SK-N-MC (cell line): Measurements from ENCODE around the gene OR4D10.

Experiments
- EZH2 ChIP-seq: fragments of 200-600 bp; sonication (generic); IDR thresholded peaks from one replicate; pipeline ENCODE4 v1.6.1; 2017; ENCODE audit warnings: antibody characterized with exemption
- FOXP2 ChIP-seq: optimal IDR thresholded peaks from 2 replicates; pipeline ENCODE3; 2011; ENCODE audit warnings: mild to moderate bottlenecking, moderate library complexity; ENCODE audit not compliant: insufficient read depth; ENCODE audit errors: extremely low read length, control extremely low read depth
- POLR2AphosphoS5 ChIP-seq: IDR thresholded peaks from 2 replicates; pipeline ENCODE4 v1.6.1; 2012; ENCODE audit warnings: mild to moderate bottlenecking, low read depth, low read length, borderline replicate concordance

GRCh38 chr11:59520741-59521140 is 47.6 kb downstream of the OR4D10 start:
- TF ChIP-seq EZH2: no peak
- no peak for TF ChIP-seq POLR2AphosphoS5
- no peak for TF ChIP-seq FOXP2
